SJSA1 (cell line): ENCODE data around the gene TCP11. TPM values are rescaled to one million over a fixed set of nuclear protein-coding genes. Genes with fewer than 3 reads are reported as not detected.

Experiments used
- DNase-seq, 2 experiments: peaks; one replicate each; pipeline ENCODE4 v3.0.0-alpha.2; 2015 to 2020; ENCODE audit warnings: low spot score in 2 of 2, low read depth in 1 of 2
- H3K27ac ChIP-seq: fragments of 250-450 bp; sonication (Bioruptor Pico); 2 replicates; pipeline ENCODE4 v1.5.1; 2020; ENCODE audit warnings: mild to moderate bottlenecking, moderate library complexity
- H3K27me3 ChIP-seq: fragments of 250-450 bp; sonication (Bioruptor Pico); replicated peaks from 2 replicates; pipeline ENCODE4 v1.5.1; 2020; ENCODE audit warnings: mild to moderate bottlenecking, moderate library complexity
- H3K36me3 ChIP-seq: fragments of 250-450 bp; sonication (Bioruptor Pico); 2 replicates; pipeline ENCODE4 v1.5.1; 2020; ENCODE audit warnings: mild to moderate bottlenecking
- H3K4me1 ChIP-seq: fragments of 250-450 bp; sonication (Bioruptor Pico); replicated peaks from 2 replicates; pipeline ENCODE4 v1.6.1; 2021; ENCODE audit warnings: mild to moderate bottlenecking
- H3K4me3 ChIP-seq: fragments of 250-450 bp; sonication (Bioruptor Pico); 2 replicates; pipeline ENCODE4 v1.5.1; 2020; ENCODE audit warnings: mild to moderate bottlenecking
- H3K9me3 ChIP-seq: fragments of 250-450 bp; sonication (Bioruptor Pico); replicated peaks from 2 replicates; pipeline ENCODE4 v1.5.1; 2020; ENCODE audit warnings: mild to moderate bottlenecking
- total RNA-seq: library from RNA; depleted of rRNA; stranded (reverse); fragments of >200 nt; shearing (Covaris generic); gene quantifications from 2 replicates; pipeline ENCODE4 v1.2.3, GENCODE V29; 2014; rRNA removed

TCP11 gene
- total RNA-seq, 1 experiment from 2014 or later, result 1.6 TPM

DNA sequence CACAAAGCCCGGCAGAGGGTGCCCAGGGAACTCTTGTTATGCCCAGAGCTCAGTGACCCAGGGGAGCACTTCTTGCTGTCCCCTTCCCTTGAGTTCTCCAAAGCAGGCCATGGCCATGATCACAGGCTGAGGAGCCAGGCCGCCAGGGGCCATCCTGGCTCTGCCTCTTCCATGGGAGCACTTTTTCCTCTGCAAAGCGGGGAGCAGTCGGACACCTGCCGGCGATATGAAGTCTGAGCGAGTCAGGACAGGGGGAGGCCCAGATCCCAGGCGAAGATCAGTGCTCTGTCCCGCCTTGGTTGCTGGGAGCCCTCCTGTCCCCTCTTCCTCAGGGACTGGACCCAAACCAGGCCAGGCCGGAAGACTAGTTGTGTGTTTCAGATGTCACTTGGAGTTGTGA, 67.9 kb downstream of the TCP11 start:
- H3K4me3 ChIP-seq, result no peak overlapping the region
- H3K9me3 ChIP-seq, result no peaks in the 10 kb centered on the region
- H3K4me1 ChIP-seq, result no peaks in the 10 kb centered on the region
- no peak for DNase-seq
- H3K27me3 ChIP-seq, result no peaks in the 10 kb centered on the region
- H3K36me3 ChIP-seq, result no peaks in the 10 kb centered on the region
- H3K27ac ChIP-seq, result no peak overlapping the region

DNA sequence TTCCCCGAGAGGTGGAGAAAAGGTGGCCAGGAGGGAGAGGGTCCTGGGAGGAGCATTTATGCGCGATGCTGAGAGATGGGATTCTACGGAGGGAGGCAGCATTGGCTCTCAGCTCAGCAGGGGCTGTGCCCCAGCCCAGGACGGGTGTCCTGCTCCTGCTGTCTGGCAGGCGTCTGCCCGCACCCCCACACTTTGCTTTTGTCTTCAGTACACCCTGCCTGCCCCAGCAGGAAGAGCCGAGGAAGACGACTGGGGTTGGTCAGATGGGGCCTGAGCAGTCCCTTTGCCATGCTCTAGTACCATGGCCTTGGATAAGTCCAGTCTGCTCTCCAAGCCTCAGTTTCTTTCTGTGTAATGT, 68.5 kb downstream of the TCP11 start:
- H3K36me3 ChIP-seq, result no peaks in the 10 kb centered on the region

GRCh38 chr6:35072051-35072697, 69.0 kb downstream of the TCP11 start:
- Histone ChIP-seq H3K27me3 (no peaks in the 10 kb centered on the region), H3K4me1 (no peaks in the 10 kb centered on the region), H3K27ac (no peak overlapping the region), H3K36me3 (no peaks in the 10 kb centered on the region), H3K4me3 (no peak overlapping the region), H3K9me3 (no peaks in the 10 kb centered on the region)
- no peak for DNase-seq

More for the DNA sequence above, 68.5 kb downstream of the TCP11 start:
- Histone ChIP-seq H3K27me3 (no peaks in the 10 kb centered on the region), H3K27ac (no peak overlapping the region), H3K4me1 (no peaks in the 10 kb centered on the region), H3K9me3 (no peaks in the 10 kb centered on the region), H3K4me3 (no peak overlapping the region)
- no peak for DNase-seq

DNA sequence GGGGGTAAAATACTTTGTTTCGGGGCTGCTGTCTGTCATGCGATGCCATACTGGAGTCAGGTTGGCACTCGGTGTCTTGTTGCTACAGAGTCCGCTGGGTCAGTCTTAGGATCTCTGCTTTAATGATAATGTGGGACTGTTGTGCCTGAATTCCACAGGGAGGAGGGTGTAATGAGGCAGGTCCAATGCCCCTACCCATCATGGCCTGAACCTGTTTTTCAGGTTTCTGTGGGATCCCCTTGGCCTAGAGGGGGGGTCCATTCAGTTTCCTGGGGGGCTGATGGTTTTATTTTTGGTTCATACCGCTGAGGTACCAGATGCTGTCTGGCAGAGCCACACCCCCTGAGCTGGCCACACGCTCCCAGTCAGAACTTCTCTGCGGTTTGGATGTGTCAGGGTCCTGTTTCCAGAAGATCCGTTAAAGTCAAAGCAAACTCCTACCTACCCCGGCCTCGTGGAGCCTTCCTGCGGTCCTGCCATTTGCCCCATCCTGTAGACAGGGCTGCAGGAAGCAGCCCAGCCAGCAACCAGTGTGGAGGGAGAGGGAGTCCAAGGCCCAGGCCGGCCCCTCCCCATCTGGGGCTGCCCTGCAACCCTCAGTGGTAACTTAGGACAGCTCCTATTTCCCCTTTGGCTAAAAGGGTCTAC, 69.7 kb downstream of the TCP11 start:
- H3K4me3 ChIP-seq, result no peak overlapping the region
- no peaks in the 10 kb centered on the region for H3K9me3 ChIP-seq
- H3K27me3 ChIP-seq, result no peaks in the 10 kb centered on the region
- no peaks in the 10 kb centered on the region for H3K36me3 ChIP-seq
- DNase-seq, result no peak
- no peaks in the 10 kb centered on the region for H3K4me1 ChIP-seq
- H3K27ac ChIP-seq, result no peak overlapping the region

DNA sequence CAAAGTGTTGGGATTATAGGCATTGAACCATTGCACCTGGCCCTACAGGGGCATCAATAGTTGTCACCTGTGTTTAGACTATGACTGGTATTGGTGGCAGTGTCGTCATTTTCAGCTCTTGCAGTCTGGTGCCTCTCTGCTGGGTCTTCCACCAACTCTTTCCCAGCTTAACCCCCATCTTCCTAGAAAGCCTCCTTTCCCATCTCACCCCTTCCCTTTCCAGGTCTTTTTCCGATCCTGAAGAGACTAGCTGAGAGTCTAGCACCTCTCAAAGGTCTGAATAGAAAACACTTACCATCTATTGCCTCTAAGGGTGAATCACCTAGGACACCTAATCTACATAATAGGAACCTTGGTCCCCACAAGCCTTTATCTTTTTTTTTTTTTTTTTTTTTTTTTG, 71.0 kb downstream of the TCP11 start:
- no peaks in the 10 kb centered on the region for H3K27me3 ChIP-seq
- H3K36me3 ChIP-seq, result no peaks in the 10 kb centered on the region
- no peak overlapping the region for H3K27ac ChIP-seq
- H3K4me3 ChIP-seq, result no peak overlapping the region
- no peaks in the 10 kb centered on the region for H3K9me3 ChIP-seq
- no peak for DNase-seq
- H3K4me1 ChIP-seq, result no peaks in the 10 kb centered on the region

GRCh38 chr6:35069262-35069661, 71.9 kb downstream of the TCP11 start:
- Histone ChIP-seq H3K4me1 (no peaks in the 10 kb centered on the region), H3K4me3 (no peak overlapping the region), H3K36me3 (no peaks in the 10 kb centered on the region), H3K9me3 (no peaks in the 10 kb centered on the region), H3K27me3 (no peaks in the 10 kb centered on the region), H3K27ac (no peak overlapping the region)
- no peak for DNase-seq

GRCh38 chr6:35068644-35069043, 72.5 kb downstream of the TCP11 start:
- DNase-seq, result no peak
- H3K9me3 ChIP-seq, result no peaks in the 10 kb centered on the region
- no peak overlapping the region for H3K27ac ChIP-seq

GRCh38 chr6:35068206-35068605, 72.9 kb downstream of the TCP11 start:
- DNase-seq, result no peak
- H3K9me3 ChIP-seq, result no peaks in the 10 kb centered on the region
- H3K27me3 ChIP-seq, result no peaks in the 10 kb centered on the region
- H3K4me3 ChIP-seq, result no peak overlapping the region
- no peak overlapping the region for H3K27ac ChIP-seq
- H3K4me1 ChIP-seq, result no peaks in the 10 kb centered on the region
- H3K36me3 ChIP-seq, result no peaks in the 10 kb centered on the region

More at GRCh38 chr6:35068644-35069043, 72.5 kb downstream of the TCP11 start:
- Histone ChIP-seq H3K36me3 (no peaks in the 10 kb centered on the region), H3K4me3 (no peak overlapping the region), H3K4me1 (no peaks in the 10 kb centered on the region), H3K27me3 (no peaks in the 10 kb centered on the region)

Other genes starting within 250 kb of the TCP11 start
- gene SCUBE3, start 72.6 kb upstream of the TCP11 start, total RNA-seq, result 2.6 and 4.7 TPM in 2 replicates
- gene ZNF76, start 118.4 kb upstream of the TCP11 start, total RNA-seq, result 8.2 and 15.6 TPM in 2 replicates
- 0.05 TPM in 1 of 2 replicates, not detected in the other for gene DEF6, start 156.5 kb upstream of the TCP11 start, total RNA-seq
- 7.4 and 10.3 TPM in 2 replicates for gene PPARD, start 201.2 kb upstream of the TCP11 start, total RNA-seq